NCI-H1417 (cell line): ENCODE results near the gene PTGES2.
"Not testable (repeated sequence)": the region's sequence is repeated elsewhere in the genome, so short reads cannot be mapped to it uniquely, and the experiment has no call there.

ENCODE experiments used
- DNase-seq, 3 experiments: peaks; one replicate each; lab custom pipeline; 2025; lab: John Stamatoyannopoulos, UW

The PTGES2 gene

DNA sequence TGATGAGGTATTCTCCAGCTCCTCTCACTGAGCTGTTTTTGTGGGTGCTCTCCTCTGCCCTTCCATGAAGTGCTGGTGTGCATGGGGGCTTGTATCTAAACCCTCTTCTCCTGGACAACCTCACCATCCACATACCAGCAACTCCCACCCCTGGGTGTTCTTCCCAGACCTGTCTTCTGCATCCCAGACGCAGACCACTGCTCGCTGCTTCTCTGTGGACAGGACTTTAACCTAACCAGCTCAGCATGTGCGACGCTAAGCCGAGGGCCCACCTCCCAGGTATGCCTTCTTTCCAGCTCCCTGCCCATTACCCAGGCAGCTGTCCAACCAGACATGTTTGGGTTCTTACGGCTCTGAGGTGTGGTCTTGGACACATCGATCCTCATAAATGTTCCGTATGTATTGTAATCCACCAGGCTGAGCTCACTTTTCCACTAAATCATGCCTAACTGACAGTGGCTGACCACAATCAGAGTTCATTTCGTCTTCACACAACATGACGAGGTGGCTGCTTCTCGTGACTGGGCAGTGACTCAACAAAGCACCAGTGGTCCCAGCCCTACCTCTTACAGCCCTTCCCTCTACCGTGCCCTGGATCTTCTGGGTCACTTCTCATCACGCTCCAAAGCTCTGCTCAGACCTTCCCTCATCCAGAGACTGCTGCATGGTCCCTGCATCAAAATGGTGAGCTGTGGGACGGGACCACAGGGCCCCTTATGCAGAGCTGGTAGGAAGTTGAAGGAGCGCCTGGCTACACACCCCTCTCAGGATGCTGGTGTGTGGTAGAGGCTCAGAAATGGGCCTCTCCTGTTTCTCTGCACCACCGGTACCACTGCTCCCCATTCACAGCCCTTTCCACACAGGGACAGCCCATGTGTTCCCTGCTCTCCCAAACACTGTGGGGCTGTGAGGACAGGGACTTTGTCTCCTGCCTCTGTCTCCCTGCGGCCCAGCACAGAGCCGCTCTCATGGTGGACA lies 9.6 kb upstream of the PTGES2 start:
- no peak for DNase-seq

DNA sequence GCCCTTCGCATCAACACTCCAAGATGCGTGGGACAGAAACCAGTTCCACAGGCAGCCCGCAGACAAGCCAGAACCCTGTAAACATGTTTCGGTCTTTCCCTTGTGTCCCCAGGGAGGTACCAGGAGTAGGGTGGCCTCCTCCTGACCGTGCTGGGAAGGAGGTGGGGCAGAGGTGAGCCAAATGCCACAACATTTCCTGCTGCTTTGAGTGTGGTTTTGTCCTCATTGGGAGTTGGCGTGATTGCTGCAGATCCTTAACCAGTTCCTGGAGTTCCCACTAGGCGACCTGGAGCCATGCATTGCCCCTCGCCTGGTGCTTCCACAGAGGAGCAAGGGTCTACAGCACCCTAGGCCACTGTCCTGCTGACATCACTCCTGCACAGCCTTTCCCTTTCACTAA lies 8.0 kb upstream of the PTGES2 start:
- not testable (repeated sequence) for DNase-seq

DNA sequence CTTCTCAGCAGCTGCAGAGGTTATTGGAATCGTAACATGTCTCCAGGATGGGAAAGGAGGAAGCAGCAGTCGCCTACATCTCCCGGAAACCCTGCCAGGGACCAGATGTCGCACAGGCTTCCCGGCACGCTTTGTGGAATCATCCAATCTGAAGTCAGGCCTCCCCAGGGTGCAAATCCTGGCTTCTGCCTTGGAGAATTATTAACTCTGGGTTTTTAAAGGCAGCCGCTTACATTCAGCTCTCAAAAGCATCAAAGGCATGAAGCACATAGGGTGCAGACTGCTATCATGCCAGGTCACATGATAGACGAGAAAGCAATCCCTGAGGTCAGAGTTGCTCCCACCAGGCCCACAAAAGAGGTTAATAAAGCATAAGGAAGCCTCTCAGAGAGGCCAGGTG lies 4.6 kb upstream of the PTGES2 start:
- peak in 2 of 3 experiments; percentile 63 to 71 for DNase-seq

DNA sequence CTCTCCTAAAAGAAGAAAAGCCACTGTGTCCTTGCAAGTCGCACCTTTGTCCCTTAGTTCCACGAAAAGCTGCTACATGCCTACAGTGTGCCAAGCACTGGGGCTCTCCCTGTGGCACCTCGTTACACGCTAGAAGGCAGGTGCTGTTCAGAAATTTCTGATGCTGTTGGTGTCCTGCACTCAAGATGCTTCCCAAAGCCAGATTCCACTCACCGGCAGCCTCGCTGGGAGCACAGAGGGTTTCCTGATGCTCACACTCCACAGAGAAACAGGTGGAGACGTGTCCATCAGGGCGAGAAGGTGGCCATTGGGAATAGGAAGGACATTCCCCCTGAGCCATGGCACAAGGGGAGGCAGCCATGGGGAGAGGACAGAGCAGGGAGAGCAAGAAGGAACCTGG lies 3.8 kb upstream of the PTGES2 start:
- not testable (repeated sequence) for DNase-seq

DNA sequence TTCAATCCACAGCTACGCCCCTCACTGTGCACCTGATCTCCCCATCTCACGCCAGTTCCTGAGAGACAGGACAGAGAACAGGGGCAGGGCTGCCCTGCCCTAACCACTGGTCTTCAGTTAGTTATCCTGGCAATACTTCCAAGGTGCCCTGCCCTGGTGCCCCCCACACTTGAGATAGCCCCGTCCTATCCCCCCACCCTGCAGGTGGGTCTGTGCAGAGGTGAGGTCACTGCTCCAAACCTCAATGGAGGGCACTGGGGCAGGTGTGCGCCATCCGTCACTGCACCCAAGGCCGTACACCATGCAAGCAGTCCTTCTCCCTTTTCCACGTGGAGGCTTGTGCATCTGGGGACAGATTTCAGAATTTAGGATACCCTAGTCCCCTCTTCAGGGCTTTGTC lies 3.1 kb upstream of the PTGES2 start:
- DNase-seq, result not testable (repeated sequence)

DNA sequence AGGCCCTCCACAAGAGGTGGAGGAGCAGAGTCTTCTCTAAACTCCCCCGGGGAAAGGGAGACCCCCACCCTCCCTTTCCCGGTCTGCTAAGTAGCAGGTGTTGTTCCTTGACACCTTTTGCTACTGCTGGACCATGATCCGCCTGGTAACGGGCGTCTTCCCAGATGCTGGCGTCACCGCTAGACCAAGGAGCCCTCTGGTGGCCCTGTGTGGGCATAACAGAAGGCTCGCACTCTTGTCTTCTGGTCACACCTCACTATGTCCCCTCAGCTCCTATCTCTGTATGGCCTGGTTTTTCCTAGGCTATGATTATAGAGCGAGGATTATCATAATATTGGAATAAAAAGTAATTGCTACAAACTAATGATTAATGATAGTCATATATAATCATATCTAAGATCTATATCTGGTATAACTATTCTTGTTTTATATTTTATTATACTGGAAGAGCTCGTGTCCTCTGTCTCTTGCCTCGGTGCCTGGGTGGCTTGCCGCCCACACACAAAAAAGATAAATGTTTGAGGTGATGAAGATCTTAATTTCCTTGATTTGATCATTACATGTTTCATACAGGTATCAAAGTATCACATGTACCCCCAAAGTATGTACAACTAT lies 2.6 kb upstream of the PTGES2 start:
- not testable (repeated sequence) for DNase-seq

DNA sequence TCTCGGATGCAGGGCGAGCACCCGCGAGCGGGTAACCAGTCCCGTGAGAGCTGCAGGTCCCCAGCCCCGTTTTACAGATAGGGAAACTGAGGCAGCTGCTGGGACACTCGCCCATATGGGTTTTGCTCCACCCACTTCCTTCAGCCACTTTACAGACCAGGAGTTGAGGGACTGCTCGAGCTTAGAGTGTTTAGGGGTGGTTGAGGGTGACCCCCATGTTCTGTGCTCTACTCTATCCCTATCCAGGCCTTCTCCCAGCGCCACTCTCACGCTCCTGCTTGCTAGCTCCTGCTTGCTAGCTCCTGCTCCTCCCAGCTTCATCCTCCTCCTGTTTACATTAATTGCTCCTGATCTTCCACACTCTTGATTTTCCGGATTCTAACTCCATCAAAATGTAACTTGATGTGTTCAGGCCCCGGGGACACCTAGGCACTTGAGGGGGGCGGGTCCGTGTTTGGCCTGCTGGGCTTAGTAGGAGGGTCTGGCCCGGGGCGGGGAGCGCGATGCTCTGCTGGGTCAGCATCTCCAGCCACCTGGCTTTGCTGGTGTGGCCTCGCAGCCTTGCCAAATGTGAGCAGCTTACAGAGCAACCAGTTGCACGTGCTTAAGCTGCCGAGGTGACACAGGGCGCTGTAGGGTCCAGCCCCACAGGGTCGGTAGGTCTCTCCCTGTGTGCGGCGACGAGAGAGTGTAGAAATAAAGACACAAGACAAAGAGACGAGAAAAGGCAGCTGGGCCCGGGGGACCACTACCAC lies 1.5 kb upstream of the PTGES2 start:
- peak in 2 of 3 experiments; percentile 54 to 68 for DNase-seq

DNA sequence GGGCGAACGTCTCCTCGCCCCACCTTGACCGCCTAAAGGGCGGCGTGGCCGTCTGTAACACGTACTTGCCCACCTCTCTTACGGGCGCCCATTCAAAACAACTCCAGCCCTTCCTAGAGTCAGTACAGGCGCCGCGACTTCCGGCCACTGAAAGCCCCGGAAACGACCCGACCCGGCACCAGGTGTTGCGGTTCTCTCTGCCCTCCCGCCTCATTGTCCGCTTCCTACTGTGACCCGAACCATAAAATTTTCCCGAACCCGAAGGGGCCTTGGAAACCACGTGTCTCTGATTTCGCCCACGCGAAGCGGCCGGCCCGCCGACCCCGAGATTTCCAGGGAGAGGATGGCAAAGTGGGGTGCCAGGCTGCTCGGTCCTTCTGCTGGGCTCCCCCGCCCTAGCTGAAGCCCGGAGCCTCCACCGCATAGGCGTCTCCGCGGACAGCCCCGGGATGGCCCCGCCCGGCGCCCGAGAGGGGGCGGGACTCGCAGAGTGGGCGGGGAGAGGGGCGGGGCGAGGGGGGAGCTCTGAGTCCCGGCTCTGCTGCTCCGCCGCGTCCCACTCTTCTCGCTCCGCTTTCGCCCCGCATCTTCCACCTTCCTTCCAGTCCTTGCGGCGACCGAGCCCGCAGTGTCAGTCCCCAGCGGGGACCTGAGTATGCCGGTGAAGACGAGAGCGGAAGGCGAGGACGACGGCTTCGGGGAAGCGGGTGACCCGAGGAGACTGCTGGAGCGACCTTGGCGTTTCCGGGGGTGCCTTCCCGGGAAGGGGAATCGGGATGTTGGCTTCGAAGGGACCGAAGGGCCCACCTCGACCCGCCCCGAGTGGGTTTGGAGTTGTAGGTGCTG lies 684 bp upstream of the PTGES2 start:
- DNase-seq, result peak; percentile 75 to 98 (median 97)

DNA sequence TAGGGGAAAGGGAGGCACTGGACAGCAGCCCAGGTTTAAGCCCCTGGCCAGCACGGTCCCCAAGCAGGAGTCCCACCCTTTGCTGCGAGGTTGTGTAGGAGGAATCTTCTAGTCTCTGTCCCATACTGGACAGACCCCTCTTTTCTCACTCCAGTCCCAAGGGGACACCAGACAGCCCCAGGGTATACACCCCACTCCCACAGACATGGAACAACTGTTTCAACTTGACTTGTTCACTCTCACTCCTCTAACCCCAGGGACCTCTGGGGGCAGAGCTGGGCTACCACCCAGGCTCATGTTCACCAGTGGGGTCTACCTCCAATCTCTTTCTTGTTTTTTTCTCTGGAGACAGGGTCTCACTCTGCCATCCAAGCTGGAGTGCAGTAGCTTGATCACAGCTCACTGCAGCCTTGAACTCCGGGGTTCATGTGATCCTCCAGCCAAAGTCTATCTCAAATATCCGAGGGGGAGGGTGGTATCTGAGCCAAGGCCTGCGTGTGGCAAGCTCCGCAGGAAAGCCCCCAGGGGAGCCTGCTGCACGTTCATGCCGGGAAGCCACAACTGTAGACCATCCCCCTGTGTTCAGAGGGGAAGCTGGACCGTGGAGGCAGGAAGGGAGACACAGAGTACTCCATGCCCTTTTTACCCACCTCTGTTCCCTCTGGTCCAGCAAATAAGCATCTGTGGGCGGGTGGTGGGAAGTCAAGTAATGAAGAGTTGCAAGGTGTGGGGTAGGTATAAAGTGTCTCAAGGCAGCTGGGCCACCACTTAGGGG lies 1.8 kb downstream of the PTGES2 start:
- no peak for DNase-seq

DNA sequence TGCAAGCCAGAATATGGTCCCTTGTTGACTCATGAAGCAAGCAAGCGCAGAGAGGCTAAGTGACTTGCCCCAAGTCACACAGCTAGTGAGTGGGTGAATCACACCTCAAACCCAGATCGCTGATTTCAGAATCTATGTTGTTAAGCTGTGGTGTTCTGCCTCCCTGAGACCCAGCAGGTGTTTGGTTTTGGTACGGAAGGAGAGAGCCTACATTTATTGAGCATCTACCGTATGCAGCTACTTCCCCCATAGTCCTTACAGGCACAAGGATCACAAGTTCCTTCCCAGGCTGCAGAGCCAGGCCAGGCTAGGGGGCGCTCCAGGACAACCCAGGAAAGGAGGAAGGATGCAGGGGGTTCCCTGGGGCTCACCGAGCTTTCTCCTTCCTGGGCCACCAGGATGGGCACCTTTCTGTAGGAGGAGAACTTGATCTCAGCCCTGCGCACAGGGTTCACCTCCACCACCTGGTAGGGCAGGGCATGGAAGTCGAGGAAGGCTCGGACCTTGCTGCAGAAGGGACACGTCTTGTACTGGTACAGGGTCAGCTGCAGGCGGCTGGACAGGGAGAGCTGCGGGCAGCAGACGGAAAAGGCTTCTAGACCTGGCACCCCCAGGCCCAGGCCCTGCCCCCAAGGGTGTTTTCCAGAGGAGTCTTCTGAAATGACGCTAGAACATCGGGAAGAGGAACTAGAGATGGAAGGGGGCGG lies 2.5 kb downstream of the PTGES2 start:
- peak in 1 of 3 experiments; percentile 45 for DNase-seq

DNA sequence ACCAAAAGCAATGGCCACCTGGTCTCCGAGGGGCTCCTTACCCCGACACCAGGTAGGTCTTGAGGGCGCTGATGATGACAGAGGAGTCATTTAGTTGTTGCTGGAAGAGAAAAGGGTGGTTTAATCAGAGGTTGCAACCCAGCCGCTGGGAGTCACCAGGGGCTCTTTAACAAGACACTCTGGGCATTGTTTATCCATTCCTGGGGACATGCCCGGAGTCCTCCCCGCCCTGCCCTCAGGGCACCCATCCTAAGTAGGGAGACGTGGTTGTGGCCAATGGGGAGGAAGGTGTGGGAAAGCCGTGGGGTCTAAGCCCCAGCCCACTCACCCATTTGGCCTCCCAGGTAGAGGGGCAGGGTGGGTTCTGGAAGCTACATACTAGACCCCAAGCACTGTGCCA lies 3.1 kb downstream of the PTGES2 start:
- no peak for DNase-seq

DNA sequence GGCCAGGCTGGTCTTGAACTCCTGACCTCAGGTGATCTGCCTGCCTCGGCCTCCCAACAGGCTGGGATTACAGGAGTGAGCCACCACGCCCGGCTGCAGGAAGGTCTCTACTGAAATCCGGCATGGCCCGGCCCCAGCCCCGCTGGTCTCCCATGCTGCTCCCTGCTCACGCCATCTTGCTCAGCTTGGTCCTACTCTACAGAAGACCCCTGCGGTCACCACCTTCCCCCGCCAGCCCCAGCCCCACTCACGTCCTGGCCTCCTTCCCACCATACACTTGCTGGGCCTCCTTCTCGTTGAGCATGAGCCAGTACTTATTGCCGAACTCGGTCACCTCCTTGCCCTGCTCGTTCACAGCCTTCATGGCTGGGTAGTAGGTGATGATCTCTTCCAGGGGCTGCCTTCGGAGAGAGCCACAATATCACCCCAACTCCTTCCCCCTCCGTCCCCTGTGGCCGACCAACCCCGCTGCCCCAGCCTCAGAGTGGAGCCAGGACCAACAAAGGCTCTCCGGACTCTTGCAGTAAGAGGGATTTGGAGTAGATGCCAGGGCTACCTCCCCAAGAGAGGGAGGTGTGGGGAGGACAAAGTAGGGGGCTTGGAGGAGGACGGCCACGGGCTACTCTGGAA lies 4.0 kb downstream of the PTGES2 start:
- no peak for DNase-seq

DNA sequence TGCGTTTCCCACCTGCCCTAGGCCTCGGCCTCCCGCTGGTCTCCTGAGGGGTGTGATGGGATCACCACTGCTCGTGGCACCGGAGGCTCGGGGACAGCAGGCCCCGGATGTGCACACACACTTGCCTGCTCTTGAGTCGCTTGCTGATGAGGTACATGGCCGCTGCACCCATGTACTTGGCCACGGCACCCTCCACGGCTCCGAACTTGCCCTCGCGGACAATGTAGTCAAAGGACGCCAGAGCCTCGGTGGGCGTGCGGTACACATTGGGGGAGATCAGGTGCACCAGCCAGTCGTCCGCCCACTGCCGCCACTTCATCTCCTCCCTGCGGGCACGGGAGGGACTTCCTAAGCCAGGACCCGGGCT lies 4.7 kb downstream of the PTGES2 start:
- DNase-seq, result no peak

DNA sequence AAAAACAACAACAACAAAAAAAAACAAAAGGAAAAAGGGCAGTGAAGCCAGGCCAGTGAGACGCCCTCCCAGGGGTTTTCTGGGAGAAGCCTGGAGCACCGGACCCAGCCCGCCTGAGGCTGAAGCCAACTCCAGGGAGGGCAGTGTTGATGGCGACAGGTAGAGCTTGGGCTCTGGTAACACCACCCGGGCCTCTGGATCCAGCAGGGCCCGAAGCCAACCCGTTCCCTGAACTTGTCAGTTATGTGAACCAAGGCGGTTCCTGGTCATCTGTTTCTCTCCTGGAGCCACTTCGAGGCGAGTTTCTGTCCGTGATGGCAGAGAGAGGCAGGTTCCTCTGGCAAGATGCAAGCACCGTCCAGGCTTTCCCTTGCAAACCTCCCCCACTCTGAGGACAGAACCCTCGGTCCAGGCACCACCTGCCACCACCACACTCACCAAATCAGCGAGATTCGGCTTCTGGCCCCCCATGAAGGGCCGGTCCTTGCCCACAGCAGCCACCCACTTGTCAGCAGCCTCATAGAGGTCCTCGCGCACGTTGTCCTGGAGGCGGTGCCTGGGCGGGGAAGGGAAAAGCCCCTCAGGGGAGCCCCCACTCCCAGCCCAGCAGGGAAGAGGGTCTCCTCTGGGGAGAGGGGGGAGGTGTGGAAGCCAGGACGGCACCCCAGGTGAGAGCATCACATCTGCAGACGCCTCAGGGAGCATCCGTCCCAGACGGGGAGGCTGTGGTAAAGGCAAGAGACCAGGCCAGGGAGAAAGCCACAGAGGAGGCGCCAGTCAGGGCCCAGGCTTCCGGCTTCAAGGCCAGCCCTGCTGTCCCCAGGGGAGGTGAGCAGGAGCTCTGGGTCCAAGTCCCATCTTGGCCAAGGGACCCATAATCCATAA lies 5.4 kb downstream of the PTGES2 start:
- no peak for DNase-seq

DNA sequence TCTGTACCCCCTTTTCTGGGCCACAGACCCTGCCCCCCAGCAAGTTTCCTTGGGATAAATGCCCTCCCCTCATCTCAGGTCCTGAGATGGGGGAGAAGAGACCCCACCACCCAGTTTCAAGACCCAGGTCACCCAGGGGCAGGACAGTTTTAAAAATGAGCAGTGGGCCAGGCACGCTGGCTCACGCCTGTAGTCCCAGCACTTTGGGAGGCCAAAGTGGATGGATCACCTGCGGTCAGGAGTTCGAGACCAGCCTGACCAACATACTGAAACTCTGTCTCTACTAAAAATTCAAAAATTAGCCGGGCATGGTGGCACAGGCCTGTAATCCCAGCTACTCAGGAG lies 6.1 kb downstream of the PTGES2 start:
- DNase-seq, result no peak

DNA sequence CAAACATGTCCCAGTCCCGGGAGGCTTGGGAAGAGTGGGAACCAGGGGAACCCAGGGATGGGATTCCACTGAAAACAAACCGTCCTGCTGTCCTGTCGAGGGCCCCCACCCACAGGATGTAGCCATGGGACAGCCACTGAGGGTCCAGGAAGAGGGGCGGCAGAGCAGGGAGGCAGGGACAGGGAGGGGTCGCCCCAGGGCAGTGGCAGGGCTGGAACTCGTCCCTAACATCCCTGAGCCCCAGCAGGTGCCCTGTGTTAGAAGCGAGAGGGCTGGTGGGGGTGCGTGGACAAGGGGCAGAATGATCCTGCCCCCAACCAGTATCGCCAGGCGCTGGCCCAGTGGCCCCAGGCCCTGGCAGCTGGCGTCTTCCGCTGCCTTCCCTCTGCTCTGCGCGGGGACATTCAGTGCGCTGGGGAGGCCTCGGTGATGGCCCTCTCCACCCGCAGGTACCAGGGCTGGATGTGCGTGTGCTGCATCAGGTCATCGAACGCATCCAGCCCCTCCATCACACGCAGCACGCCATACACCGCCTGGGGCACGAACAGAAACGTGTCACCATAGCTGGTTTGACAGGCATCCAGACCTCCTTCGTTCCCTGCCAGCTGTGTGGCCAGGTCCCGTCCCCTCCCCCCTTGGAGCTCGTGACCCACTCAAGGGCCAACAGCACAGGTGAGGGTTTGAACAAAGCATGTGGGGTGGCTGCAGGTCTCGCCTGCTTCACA lies 6.6 kb downstream of the PTGES2 start:
- no peak for DNase-seq

DNA sequence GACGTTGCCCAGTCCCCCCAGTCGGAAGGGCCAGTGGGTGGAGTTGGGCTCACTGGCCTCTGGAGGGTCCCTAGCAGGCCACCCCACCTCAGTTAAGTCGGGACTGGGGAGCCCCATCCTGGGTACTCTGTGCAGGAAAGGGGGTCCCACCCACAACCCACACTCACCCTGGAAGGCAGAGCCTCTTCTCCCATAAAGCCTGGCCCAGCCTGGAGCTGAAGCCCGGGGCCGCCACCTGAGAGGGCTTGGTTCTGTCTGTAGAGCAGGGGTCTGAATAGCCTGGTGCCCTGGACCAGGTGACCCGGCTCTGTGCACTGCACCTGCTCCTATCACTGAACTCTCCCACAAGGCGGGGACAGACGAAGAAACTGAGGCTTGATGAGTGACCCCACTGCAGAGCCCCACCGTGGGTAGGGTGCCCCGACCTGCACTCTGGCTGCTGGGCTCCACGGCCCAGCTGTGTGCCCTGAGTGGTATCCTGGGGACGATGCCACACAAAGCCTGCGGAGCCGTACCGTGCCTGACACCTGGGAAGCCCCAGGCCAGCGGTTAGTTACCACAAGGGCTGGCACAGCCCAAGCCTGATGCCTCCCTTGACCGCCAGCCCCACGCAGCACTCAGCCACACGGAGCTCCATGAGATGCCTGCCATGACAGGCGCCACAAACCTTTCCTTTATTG lies 7.3 kb downstream of the PTGES2 start:
- DNase-seq, result no peak
